Brain microvascular endothelial cell (primary cell): ENCODE measurements around the gene MAMDC2.
"Not testable (repeated sequence)": the region's sequence is repeated elsewhere in the genome, so short reads cannot be mapped to it uniquely, and the experiment has no call there.

ENCODE experiments used
- DNase-seq: peaks from one replicate; pipeline ENCODE4 v3.0.0-alpha.2; 2020
- H3K27ac ChIP-seq: fragments of 250-450 bp; sonication (Bioruptor Pico); 2 replicates; pipeline ENCODE4 v1.5.1; 2020; ENCODE audit warnings: mild to moderate bottlenecking, moderate library complexity
- H3K27me3 ChIP-seq: fragments of 250-450 bp; sonication (Bioruptor Pico); replicated peaks from 2 replicates; pipeline ENCODE4 v1.5.1; 2020; ENCODE audit warnings: mild to moderate bottlenecking
- H3K36me3 ChIP-seq: fragments of 250-450 bp; sonication (Bioruptor Pico); replicated peaks from 2 replicates; pipeline ENCODE4 v1.5.1; 2020; ENCODE audit warnings: mild to moderate bottlenecking
- H3K4me3 ChIP-seq: 2 replicates; pipeline ENCODE4 v1.5.1; 2011; ENCODE audit warnings: low read depth, mild to moderate bottlenecking, control low read depth, low read length, moderate library complexity
- in situ Hi-C: cut with HindIII; loops from 2 replicates; pipeline ENCODE4 v1.10.0; 2017; ENCODE audit warnings: low sequenced_read_pairs, low pct_ligation_motif_present
- TF ChIP-seq, protein P1 (sequence below): IDR thresholded peaks from 2 replicates; pipeline ENCODE4 v1.5.1; 2011; ENCODE audit warnings: low read depth, mild to moderate bottlenecking, moderate library complexity, low read length, control low read depth, inconsistent platforms; ENCODE audit errors: missing control alignments

The MAMDC2 gene

DNA sequence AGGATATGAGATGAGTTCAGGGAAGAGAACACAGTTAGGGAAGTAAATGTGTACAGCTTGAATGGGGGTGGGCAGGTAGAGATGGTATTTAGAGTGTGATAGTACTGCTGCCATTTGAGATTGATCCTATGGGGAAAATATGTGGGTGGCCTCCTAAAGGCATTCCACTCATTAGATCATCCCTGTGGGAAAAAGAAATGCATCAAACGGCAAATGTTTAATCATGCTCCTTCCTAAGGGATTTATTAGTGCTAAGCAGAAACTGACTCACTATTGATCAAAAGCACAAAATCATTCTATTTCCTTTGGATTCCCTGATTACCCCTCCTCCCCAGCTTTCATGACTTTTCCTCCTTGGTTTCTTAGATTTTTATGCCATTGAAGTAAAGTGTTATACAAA, 178.7 kb downstream of the MAMDC2 start:
- no peaks in the 10 kb centered on the region for H3K27me3 ChIP-seq
- no peak for DNase-seq

DNA sequence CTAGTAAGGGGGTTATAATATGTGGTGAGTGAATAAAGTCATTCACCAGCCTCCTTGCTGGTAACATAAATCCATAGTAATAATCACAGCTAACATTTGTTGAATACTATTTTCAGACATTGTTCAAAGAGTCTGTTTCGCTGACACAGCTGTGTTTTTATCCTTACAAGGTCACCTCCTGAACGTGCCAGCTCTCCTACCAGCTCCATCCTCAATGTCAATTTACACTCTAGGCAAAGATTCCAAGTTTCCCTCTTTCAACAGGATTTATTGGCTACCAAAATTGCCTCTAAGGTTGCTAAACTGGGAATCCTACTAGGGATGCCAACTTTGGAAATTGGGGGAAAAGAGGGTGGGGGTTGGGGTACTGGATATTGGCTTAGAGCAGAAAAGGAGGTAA, 184.5 kb downstream of the MAMDC2 start:
- Histone ChIP-seq H3K27ac (no peak overlapping the region), H3K36me3 (no peaks in the 10 kb centered on the region), H3K4me3 (no peak overlapping the region), H3K27me3 (no peaks in the 10 kb centered on the region)
- DNase-seq, result no peak
- in situ Hi-C loops, result no loop called here
- TF ChIP-seq, protein P1, sequence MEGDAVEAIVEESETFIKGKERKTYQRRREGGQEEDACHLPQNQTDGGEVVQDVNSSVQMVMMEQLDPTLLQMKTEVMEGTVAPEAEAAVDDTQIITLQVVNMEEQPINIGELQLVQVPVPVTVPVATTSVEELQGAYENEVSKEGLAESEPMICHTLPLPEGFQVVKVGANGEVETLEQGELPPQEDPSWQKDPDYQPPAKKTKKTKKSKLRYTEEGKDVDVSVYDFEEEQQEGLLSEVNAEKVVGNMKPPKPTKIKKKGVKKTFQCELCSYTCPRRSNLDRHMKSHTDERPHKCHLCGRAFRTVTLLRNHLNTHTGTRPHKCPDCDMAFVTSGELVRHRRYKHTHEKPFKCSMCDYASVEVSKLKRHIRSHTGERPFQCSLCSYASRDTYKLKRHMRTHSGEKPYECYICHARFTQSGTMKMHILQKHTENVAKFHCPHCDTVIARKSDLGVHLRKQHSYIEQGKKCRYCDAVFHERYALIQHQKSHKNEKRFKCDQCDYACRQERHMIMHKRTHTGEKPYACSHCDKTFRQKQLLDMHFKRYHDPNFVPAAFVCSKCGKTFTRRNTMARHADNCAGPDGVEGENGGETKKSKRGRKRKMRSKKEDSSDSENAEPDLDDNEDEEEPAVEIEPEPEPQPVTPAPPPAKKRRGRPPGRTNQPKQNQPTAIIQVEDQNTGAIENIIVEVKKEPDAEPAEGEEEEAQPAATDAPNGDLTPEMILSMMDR, result no peak

More for the DNA sequence above, 178.7 kb downstream of the MAMDC2 start:
- no peaks in the 10 kb centered on the region for H3K36me3 ChIP-seq
- in situ Hi-C loops, result no loop called here
- H3K27ac ChIP-seq, result no peak overlapping the region
- H3K4me3 ChIP-seq, result no peak overlapping the region
- TF ChIP-seq, protein P1, result no peak

- TF ChIP-seq, protein P1, result no peak
- DNase-seq, result no peak
- Histone ChIP-seq H3K4me3 (no peak overlapping the region), H3K27ac (no peak overlapping the region), H3K27me3 (no peaks in the 10 kb centered on the region), H3K36me3 (no peaks in the 10 kb centered on the region)
- in situ Hi-C loops, result no loop called here
These were observed 185.0 kb downstream of the MAMDC2 start for GRCh38 chr9:70228611-70229010.

DNA sequence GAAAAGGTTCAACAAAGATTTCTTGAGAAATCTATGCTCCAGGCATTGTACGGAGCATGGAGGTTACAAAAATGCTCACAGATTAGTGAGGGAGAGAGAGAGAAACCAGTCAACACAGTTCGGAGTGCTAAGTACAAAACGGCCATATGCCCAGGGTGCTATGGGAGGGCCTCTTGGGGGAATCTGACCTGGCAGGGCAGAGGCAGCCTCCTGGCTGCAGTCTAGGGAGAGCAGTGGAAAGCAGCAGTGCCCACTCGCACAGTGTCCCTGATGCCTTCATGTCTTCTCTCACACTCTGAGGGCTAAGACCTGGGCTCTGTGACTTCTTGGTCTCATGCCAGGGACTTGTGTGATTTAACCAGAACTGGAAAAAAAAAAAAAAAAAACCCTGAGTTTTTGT, 185.4 kb downstream of the MAMDC2 start:
- H3K27me3 ChIP-seq, result no peaks in the 10 kb centered on the region
- no peaks in the 10 kb centered on the region for H3K36me3 ChIP-seq
- H3K27ac ChIP-seq, result no peak overlapping the region
- TF ChIP-seq, protein P1, result peak; percentile 5
- in situ Hi-C loops, result no loop called here
- no peak for DNase-seq
- no peak overlapping the region for H3K4me3 ChIP-seq

DNA sequence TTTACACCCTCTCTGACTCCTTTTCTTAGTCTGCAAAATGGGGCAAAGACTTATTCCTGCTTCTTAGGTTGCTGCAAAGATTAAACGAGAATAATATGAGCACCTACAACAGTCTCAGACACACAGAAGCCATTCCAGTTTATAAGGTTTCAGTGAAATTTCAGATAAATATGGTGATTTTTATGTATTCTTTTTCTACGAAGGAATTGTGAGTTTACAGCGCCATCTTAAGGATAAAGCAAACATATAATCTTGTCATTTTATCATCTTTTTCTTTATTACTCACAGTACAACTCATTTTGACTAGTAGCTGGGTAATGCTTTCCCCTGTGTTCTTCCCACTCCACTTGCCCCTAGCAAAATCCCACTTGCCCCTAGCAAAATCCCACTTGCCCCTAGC, 185.9 kb downstream of the MAMDC2 start:
- H3K36me3 ChIP-seq, result no peaks in the 10 kb centered on the region
- H3K4me3 ChIP-seq, result no peak overlapping the region
- no peak for DNase-seq
- no peak overlapping the region for H3K27ac ChIP-seq
- in situ Hi-C loops, result no loop called here
- TF ChIP-seq, protein P1, result peak; percentile 35
- H3K27me3 ChIP-seq, result no peaks in the 10 kb centered on the region

GRCh38 chr9:70232476-70232875, 188.8 kb downstream of the MAMDC2 start:
- no peak overlapping the region for H3K27ac ChIP-seq
- no peaks in the 10 kb centered on the region for H3K36me3 ChIP-seq
- TF ChIP-seq, protein P1, result no peak
- in situ Hi-C loops, result no loop called here
- H3K4me3 ChIP-seq, result no peak overlapping the region
- no peaks in the 10 kb centered on the region for H3K27me3 ChIP-seq
- no peak for DNase-seq

DNA sequence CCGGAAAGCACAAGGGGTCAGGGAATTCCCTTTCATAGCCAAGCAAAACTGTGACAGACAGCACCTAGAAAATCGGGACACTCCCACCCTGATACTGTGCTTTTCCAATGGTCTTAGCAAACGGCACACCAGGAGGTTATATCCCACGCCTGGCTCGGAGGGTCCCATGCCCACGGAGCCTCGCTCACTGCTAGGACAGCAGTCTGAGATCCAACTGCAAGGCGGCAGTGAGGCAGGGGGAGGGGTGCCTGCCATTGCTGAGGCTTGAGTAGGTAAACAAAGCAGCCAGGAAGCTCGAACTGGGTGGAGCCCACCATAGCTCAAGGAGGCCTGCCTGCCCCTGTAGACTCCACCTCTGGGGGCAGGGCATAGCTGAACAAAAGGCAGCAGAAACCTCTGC, 190.6 kb downstream of the MAMDC2 start:
- DNase-seq, in situ Hi-C loops, H3K27ac ChIP-seq, H3K36me3 ChIP-seq, H3K4me3 ChIP-seq, H3K27me3 ChIP-seq: not testable (repeated sequence)

- DNase-seq, H3K4me3 ChIP-seq, in situ Hi-C loops, H3K27me3 ChIP-seq, H3K36me3 ChIP-seq, H3K27ac ChIP-seq: not testable (repeated sequence)
These were observed 202.3 kb downstream of the MAMDC2 start for GRCh38 chr9:70245952-70246351.
